Liver (tissue), 9 donors: ENCODE measurements around the gene PDLIM1. TPM values are rescaled to one million over a fixed set of nuclear protein-coding genes. Genes with fewer than 3 reads are reported as not detected.

Source experiments
- DNase-seq: peaks from one replicate; pipeline ENCODE4 v3.0.0-alpha.2; 2017; ENCODE audit warnings: low spot score
- H3K27ac ChIP-seq, 2 donors: one replicate each; pipeline ENCODE4 v1.7.0; 2013; ENCODE audit warnings: inconsistent platforms in 2 of 2, low read length in 2 of 2, control low read depth in 1 of 2, low read depth in 1 of 2, mild to moderate bottlenecking in 1 of 2
- H3K27me3 ChIP-seq, 4 donors: one replicate each; pipeline versions ENCODE4 v1.6.1 to v1.7.0; 2013; ENCODE audit warnings: low read length in 3 of 4, inconsistent platforms in 1 of 4, mild to moderate bottlenecking in 1 of 4, moderate library complexity in 1 of 4; ENCODE audit not compliant: control insufficient read depth in 4 of 4, insufficient read depth in 4 of 4
- H3K36me3 ChIP-seq, 4 donors: one replicate each; pipeline versions ENCODE4 v1.6.1 to v1.7.0; 2013; ENCODE audit warnings: low read length in 3 of 4, mild to moderate bottlenecking in 3 of 4, low read depth in 1 of 4, moderate library complexity in 1 of 4; ENCODE audit not compliant: control insufficient read depth in 4 of 4, insufficient read depth in 3 of 4
- H3K4me1 ChIP-seq, 4 donors: one replicate each; pipeline versions ENCODE4 v1.6.1 to v1.7.0; 2013; ENCODE audit warnings: low read length in 3 of 4, mild to moderate bottlenecking in 3 of 4, moderate library complexity in 1 of 4; ENCODE audit not compliant: control insufficient read depth in 4 of 4, insufficient read depth in 4 of 4
- H3K4me3 ChIP-seq, 3 donors: one replicate each; pipeline versions ENCODE4 v1.6.1 to v1.7.0; 2013; ENCODE audit warnings: low read length in 3 of 3, control low read depth in 1 of 3, low read depth in 1 of 3, mild to moderate bottlenecking in 1 of 3
- H3K9ac ChIP-seq, 2 donors: one replicate each; pipeline ENCODE4 v1.7.0; 2013; ENCODE audit warnings: low read length in 2 of 2, mild to moderate bottlenecking in 2 of 2, moderate library complexity in 2 of 2, control low read depth in 1 of 2, low read depth in 1 of 2
- H3K9me3 ChIP-seq, 4 donors: one replicate each; pipeline versions ENCODE4 v1.6.1 to v1.7.0; 2013; ENCODE audit warnings: low read length in 3 of 4; ENCODE audit not compliant: control insufficient read depth in 4 of 4
- ATF3 ChIP-seq: IDR thresholded peaks from 2 replicates; pipeline ENCODE4 v1.6.1; 2016; ENCODE audit warnings: antibody characterized with exemption
- EGR1 ChIP-seq, 2 donors: IDR thresholded peaks; 2 replicates each; pipeline ENCODE4 v1.6.1; 2016 to 2018; ENCODE audit warnings: antibody characterized with exemption in 2 of 2, low read depth in 2 of 2
- FOXA1 ChIP-seq: IDR thresholded peaks from 2 replicates; pipeline ENCODE4 v1.6.1; 2016; ENCODE audit warnings: antibody characterized with exemption
- FOXA2 ChIP-seq: IDR thresholded peaks from 2 replicates; pipeline ENCODE4 v1.6.1; 2016; ENCODE audit warnings: antibody characterized with exemption
- HNF4A ChIP-seq, 2 donors: conservative IDR thresholded peaks; 2 replicates each; pipeline ENCODE4 v1.6.1; 2016; ENCODE audit warnings: antibody characterized with exemption in 2 of 2, mild to moderate bottlenecking in 2 of 2
- HNF4G ChIP-seq: IDR thresholded peaks from 2 replicates; pipeline ENCODE4 v1.6.1; 2016; ENCODE audit warnings: antibody characterized with exemption
- JUND ChIP-seq, 2 donors: IDR thresholded peaks; 2 replicates each; pipeline ENCODE4 v1.6.1; 2016; ENCODE audit warnings: antibody characterized with exemption in 2 of 2
- NR2F2 ChIP-seq: IDR thresholded peaks from 2 replicates; pipeline ENCODE4 v1.6.1; 2016; ENCODE audit warnings: antibody characterized with exemption
- RXRA ChIP-seq, 2 donors: IDR thresholded peaks; 2 replicates each; pipeline ENCODE4 v1.6.1; 2017 to 2018; ENCODE audit warnings: antibody characterized with exemption in 2 of 2, mild to moderate bottlenecking in 1 of 2
- SP1 ChIP-seq: IDR thresholded peaks from 2 replicates; pipeline ENCODE4 v1.6.1; 2018; ENCODE audit warnings: antibody characterized with exemption, mild to moderate bottlenecking
- TAF1 ChIP-seq: conservative IDR thresholded peaks from 2 replicates; pipeline ENCODE4 v1.6.1; 2016; ENCODE audit warnings: antibody characterized with exemption, mild to moderate bottlenecking
- ZBTB33 ChIP-seq: IDR thresholded peaks from 2 replicates; pipeline ENCODE4 v1.6.1; 2016; ENCODE audit warnings: antibody characterized with exemption
- WGBS: extraction: QIAGEN DNeasy Blood & Tissue Kit; methylation state at CpG from one replicate; pipeline ENCODE4 v1.1.7; 2013; 5-methylcytosine and 5-hydroxymethylcytosine counted together
- polyA plus RNA-seq, 2 donors: library from polyadenylated mRNA; stranded (reverse) in 1 of 2; unstranded in 1 of 2; fragments of 200-250 nt in 1 of 2; fragments of >200 nt in 1 of 2; fragmentation: Nextera tagmentation in 1 of 2; extraction: Ambion mirVana in 1 of 2; gene quantifications; one replicate each; pipeline versions ENCODE4 v1.2.1 to v1.2.3, GENCODE V29; 2013 to 2015
- total RNA-seq, 2 donors: library from RNA; depleted of rRNA; stranded (reverse); fragments of >200 nt; gene quantifications; one replicate each; pipeline ENCODE4 v1.2.3, GENCODE V29; 2014
- TF ChIP-seq, protein P1 (sequence below): IDR thresholded peaks from 2 replicates; pipeline ENCODE4 v1.6.1; 2016; ENCODE audit warnings: antibody characterized with exemption, mild to moderate bottlenecking
- TF ChIP-seq, protein P2 (sequence below): fragments of 150-350 bp; IDR thresholded peaks from 2 replicates; pipeline ENCODE4 v1.5.1; 2017; ENCODE audit warnings: improper control_type of control experiment, low read depth, low read length; ENCODE audit not compliant: missing input control
- donor health status: healthy.
- donor health status: healthy.
- donor health status: healthy.
- donor health status: healthy.
- donor health status: healthy.

The PDLIM1 gene
- total and polyA plus RNA-seq, 4 donors = 16.8 to 73.4 (median 44.5) TPM

- no peak for TF ChIP-seq ZBTB33
These were observed 13.7 kb upstream of the PDLIM1 start (continued) for GRCh38 chr10:95304463-95304862.

- Histone ChIP-seq H3K9ac (no peak overlapping the region), H3K4me3 (no peak overlapping the region), H3K9me3 (no peaks in the 10 kb centered on the region), H3K27ac (no peak overlapping the region), H3K27me3 (no peaks in the 10 kb centered on the region), H3K36me3 (no peaks in the 10 kb centered on the region), H3K4me1 (no peaks in the 10 kb centered on the region)
- no peak for TF ChIP-seq NR2F2
- no peak for TF ChIP-seq SP1
- TF ChIP-seq HNF4G = no peak
- no peak for TF ChIP-seq RXRA (IDR thresholded peaks at IDR 0.05)
- DNase-seq = no peak
- WGBS = 96% methylated on average over 1 of the region's 1 CpG
These were observed 13.1 kb upstream of the PDLIM1 start for GRCh38 chr10:95303950-95304349.

DNA sequence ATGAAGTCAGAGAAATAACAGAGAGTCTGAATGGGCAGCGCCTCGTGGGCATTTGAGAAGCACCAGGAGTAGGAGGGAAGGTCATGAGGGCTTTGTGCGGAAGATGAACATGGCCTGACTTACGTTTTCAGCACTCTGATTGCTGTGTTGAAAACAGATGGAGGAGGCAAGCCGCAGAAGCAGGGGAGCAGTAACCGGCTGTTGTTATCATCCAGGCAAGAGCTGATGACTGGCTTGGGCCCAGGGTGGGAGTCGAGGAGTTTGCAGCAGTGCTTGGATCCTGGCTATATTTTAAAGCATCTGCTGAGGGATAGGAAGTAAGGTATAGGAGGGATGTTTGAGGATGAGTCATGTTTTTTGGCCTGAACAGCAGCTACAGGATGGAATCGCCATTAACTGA, 12.7 kb upstream of the PDLIM1 start:
- 91% methylated on average over 8 of the region's 8 CpGs for WGBS
- H3K9me3 ChIP-seq = no peaks in the 10 kb centered on the region
- H3K4me1 ChIP-seq = no peaks in the 10 kb centered on the region
- H3K9ac ChIP-seq = no peak overlapping the region
- no peak for DNase-seq
- H3K27ac ChIP-seq = no peak overlapping the region
- no peaks in the 10 kb centered on the region for H3K36me3 ChIP-seq
- H3K27me3 ChIP-seq = no peaks in the 10 kb centered on the region
- TF ChIP-seq TAF1 (no peak), JUND (IDR thresholded peaks at IDR 0.05) (no peak), SP1 (no peak), HNF4A (conservative IDR thresholded peaks at IDR 0.05) (no peak), ZBTB33 (no peak), HNF4G (no peak), NR2F2 (no peak), FOXA2 (no peak), EGR1 (IDR thresholded peaks at IDR 0.05; ENCODE audit: low read depth in 2 of 2) (no peak), FOXA1 (no peak), ATF3 (no peak)
- TF ChIP-seq, protein P1, sequence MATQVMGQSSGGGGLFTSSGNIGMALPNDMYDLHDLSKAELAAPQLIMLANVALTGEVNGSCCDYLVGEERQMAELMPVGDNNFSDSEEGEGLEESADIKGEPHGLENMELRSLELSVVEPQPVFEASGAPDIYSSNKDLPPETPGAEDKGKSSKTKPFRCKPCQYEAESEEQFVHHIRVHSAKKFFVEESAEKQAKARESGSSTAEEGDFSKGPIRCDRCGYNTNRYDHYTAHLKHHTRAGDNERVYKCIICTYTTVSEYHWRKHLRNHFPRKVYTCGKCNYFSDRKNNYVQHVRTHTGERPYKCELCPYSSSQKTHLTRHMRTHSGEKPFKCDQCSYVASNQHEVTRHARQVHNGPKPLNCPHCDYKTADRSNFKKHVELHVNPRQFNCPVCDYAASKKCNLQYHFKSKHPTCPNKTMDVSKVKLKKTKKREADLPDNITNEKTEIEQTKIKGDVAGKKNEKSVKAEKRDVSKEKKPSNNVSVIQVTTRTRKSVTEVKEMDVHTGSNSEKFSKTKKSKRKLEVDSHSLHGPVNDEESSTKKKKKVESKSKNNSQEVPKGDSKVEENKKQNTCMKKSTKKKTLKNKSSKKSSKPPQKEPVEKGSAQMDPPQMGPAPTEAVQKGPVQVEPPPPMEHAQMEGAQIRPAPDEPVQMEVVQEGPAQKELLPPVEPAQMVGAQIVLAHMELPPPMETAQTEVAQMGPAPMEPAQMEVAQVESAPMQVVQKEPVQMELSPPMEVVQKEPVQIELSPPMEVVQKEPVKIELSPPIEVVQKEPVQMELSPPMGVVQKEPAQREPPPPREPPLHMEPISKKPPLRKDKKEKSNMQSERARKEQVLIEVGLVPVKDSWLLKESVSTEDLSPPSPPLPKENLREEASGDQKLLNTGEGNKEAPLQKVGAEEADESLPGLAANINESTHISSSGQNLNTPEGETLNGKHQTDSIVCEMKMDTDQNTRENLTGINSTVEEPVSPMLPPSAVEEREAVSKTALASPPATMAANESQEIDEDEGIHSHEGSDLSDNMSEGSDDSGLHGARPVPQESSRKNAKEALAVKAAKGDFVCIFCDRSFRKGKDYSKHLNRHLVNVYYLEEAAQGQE = no peak
- TF ChIP-seq, protein P2, sequence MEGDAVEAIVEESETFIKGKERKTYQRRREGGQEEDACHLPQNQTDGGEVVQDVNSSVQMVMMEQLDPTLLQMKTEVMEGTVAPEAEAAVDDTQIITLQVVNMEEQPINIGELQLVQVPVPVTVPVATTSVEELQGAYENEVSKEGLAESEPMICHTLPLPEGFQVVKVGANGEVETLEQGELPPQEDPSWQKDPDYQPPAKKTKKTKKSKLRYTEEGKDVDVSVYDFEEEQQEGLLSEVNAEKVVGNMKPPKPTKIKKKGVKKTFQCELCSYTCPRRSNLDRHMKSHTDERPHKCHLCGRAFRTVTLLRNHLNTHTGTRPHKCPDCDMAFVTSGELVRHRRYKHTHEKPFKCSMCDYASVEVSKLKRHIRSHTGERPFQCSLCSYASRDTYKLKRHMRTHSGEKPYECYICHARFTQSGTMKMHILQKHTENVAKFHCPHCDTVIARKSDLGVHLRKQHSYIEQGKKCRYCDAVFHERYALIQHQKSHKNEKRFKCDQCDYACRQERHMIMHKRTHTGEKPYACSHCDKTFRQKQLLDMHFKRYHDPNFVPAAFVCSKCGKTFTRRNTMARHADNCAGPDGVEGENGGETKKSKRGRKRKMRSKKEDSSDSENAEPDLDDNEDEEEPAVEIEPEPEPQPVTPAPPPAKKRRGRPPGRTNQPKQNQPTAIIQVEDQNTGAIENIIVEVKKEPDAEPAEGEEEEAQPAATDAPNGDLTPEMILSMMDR = no peak
- H3K4me3 ChIP-seq = no peak overlapping the region
